Ecto neural progenitor cell (in vitro differentiated cells): ENCODE measurements around the gene MTM1.

Source experiments
- DNase-seq: peaks from one replicate; pipeline ENCODE4 v3.0.0-alpha.2; 2018; ENCODE audit warnings: low spot score

The MTM1 gene

DNA sequence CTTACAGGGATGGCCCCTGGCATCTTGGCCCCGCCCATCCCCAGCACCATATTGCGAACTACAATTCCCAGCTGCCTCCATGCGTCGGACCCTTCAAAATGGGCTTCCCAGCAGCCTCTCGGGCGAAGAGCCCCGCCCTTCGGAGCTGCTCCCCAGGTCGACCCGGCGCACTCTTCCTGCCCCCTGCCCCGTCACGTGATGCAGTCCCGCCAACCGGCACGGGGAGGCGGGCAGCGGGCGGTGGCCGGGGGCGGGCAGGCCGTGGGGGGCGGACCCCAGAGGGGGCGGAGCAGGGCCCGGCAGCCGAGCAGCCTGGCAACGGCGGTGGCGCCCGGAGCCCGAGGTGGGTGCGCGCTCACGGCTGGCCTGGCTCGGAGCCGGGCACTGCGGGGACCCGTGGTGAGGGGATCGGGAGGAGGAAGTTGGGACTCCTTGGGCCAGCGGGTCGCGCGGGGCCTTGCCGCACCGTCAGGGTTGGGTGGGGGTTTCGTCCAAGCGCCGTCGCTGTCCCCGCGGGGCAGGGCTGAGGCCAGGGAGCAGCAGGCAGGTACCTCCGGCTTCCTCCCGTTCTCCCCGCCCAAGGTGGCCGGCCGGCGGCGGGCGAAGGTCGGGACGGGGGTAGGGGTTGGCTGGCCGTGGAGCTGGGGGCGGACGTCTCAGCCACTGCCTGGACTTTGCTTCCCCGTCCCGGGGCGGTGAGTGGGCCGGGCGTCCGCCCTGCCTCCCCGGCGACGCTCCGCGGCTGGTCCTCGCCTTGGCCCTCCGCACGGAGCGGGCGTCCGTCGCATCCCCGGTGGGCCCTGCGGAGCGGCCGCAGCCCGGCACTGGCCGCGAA lies at the start of gene MTM1:
Gene MTM1, plus strand, starts transcription at position 302 of the 835 bp plus-strand sequence. CDS start 23,994 bp downstream, outside the sequence.
- peak; percentile 93 for DNase-seq

DNA sequence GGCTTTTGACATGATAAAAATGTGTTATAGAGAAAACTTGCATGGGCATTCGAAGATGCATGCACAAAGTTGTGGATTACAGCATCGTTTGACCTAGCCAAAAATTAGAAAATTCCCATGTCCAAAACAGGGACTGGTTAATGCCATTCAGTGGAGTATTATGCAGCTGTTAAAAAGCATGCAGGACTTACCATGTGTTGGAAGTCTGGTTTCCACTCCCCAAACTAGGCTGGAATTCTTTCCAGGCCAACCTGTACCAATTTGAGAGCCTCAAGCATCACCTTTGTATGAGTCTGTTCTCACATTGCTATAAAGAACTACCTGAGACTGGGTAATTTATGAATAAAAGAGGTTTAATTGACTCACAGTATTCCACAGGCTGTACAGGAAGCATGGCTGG lies 45.9 kb upstream of the MTM1 start:
- no peak for DNase-seq

DNA sequence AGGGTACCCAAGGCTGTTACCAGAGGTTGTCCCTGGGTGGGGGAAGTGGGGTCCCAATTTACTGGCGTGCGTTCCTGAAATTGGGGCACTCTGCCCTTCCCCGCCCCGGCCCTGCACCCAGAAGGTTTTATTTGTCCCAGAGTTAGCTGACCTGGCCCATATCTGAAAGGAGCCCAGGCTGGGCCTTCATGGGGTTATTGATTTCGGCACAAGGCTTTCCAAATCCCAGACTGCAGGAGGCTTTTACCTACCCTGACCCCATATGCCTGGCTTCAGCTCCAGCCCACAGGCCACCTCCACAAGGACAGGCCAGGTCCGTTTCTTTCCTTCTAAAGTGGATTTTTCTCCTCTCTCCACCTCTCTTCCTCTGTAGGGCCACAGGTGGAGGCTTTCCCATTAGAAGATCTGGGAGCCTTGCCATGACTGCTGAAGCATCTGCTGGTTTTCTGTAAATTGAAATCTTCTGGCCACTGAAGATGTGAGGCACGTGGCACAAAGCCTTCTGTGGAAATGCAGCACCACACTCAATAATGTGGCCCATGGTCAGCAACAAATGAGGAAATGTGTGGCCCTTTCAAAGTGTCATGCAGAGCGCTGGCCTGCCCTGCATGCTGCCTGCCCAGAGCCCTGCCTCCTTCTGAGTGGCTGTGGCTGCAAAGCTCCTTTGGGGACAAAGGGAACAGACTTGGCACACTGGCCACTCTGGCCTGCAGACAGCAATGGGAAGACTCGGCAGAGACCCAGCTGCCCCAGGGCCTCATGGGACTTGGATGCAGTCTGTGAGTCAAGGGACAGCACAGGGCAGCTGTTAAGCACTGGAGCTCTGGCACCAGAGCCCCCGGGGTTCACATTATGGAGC lies 43.1 kb upstream of the MTM1 start:
- no peak for DNase-seq

DNA sequence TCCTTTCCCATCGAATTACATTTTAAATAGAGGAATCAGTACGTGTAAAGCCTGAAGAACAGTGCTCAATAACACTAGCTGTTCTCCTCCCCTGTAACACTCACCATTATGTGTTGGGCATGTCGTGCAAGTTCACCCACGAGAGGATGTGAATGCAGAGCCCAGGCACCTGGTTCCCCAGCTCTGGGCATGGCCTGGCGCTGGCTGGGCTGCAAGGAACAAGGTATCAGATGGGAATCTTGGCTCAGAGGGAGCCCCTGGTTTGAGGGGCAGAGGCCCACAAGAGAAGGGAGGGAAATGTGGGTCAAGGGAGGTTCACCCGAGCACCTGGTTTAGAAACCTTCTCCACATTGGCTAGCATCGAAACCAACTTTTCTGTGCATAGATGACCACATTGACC lies 41.7 kb upstream of the MTM1 start:
- DNase-seq, result no peak

DNA sequence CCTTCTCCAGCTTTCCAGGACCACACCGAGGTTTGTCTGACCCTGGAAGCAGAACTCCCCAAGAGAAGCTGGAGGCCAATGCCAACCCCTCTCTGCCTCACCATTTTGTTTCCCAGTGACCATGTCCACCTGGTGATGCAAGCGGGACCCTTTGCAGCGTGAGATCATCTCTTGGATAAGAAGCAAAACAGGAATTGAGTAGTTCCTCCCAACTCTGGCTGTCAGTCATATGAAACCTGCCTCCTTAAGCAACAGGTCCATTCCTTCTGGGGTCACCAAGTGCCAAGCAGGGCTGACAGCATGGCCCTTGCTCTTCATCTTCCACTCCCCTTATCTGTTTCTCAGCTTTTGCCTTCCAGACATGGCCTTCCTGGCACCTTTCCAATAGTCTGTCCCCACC lies 41.3 kb upstream of the MTM1 start:
- DNase-seq, result no peak

DNA sequence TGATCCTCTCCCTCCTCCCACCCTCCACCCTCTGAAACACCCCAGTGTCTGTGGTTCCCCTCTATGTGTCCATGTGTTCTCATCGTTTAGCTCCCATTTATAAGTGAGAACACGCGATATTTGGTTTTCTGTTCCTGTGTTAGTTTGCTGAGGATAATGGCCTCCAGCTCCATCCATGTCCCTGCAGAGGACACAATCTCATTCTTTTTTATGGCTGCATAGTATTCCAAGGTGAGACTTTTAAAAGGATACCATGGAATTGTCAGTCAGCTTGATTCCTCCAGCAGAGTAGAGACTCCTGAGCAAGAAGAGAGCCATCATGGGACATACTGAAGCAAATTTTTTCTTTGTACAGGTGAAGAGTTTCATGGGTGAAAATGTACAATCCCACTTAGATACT lies 38.8 kb upstream of the MTM1 start:
- no peak for DNase-seq

DNA sequence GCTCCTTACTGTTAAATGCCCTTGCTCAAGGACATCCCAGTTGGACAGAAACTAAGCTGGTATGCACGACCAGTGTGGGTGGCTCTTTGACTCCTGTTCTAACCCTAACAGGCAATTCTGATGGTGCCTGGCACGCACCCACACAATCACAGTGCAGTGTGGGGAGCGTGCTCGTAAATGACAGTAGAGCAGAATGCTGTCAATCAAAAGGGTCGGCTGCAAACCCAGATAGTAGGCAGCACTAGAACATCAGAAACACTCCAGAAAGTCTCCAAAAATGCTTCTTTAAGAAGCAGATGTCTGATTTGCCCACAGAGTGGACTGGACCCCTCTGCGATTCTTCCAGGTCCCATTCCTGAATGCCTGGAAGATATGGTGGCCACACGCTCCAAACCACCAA lies 37.6 kb upstream of the MTM1 start:
- DNase-seq, result no peak

DNA sequence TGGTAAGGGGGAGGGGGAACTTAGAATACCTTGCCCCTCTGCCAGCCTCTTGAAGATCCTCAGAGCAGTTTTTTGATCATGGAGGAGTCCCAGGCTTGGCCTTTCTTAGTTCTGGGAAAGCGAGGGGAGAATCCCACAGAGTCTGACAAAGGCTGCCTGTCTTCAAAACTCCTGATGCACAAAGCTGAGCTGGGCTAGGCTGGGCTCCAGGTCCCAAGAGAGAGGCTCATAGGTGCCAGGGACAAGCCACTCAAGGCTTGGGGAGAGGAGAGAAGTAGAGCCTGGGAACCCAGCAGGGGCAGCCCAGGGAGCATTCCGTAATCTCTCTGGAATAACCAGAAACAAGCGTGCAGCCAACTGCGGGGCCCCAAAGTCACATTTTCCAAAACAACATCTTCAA lies 37.0 kb upstream of the MTM1 start:
- no peak for DNase-seq

DNA sequence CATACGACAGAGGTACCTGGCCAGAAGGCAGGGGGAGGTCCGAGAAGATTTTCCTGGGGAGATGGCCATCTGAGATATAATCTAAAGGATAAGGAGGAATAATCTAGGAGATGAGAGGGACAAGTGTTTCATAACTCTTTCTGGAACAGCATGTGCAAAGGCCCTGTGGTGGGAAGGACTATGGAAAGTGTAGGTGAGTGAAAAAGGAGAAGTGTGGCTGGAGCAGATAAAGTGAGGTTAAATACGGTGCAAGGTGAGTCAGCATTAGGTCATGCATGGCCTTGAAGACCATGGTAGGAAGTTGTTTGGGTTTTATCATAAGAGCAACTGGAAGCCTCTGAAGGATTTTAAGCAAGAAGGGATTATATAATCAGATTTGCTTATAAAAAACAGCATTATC lies 34.6 kb upstream of the MTM1 start:
- DNase-seq, result no peak

DNA sequence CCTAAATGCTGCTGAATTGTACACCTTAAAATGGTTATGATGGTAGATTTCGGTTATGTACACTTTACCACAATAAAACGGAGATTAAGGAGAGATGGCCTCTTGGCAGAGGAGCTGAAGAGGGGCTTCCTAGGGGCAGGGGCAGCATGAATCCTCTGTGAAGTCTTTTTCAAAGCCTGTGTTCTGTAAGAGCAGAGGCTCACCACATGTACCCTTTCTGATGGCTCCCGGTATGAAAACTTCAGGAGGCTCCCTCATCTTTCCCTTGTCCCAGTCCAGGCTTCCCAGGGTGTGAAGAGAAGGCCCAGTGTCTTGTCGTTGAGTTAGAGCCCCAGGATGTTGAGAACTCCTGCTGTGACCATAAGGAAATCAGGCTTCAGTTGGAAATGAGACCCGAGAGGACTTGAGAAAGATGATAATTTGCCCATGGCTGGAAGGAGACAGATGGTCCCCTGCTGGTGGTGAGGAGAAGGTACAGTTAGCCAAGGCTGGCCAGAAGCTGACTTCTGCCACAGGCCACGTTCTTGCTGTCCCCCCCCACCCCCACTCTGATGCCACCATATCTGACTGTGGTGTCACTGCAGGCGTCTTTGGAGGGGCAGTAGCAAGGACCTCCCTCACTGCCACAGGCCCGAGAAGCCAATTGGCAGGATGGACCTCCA lies 31.8 kb upstream of the MTM1 start:
- no peak for DNase-seq

DNA sequence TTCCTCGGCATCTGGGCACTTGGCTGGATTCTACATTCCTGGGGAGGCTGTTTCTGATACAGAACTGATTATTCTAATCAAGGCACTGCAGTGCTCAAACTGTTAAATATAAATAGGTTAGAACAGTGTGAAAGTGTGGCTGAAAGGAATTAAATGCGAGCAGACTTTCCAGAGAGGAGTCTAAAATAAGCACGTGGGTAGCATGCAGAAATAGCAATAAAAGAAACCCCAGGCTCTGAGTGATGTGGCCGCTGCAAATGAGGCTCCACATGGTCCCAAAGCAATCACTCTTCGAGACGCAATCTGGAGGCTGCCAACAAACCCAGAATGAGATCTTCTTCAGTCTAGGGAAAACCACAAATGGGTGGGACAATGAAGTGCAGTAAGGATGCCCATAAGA lies 30.6 kb upstream of the MTM1 start:
- DNase-seq, result no peak

DNA sequence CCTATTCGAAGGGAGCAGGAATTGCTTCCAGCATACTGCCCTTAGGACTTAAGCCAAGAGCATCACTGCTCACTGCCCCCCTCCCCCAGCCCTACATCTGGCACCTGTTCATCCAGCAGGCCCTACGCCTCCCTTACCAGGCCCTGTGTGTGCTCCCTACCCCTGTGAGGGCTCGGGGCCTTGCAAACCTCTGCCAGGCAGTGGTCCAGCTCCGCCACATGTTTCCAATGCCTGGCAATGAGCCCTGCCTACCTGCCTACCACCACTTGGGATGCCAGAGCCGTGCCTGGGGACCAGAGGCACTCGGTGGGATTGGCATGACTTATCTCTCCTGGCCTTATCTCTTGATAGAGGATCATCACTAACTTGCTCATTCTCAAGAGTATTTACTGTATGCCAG lies 27.5 kb upstream of the MTM1 start:
- DNase-seq, result no peak

DNA sequence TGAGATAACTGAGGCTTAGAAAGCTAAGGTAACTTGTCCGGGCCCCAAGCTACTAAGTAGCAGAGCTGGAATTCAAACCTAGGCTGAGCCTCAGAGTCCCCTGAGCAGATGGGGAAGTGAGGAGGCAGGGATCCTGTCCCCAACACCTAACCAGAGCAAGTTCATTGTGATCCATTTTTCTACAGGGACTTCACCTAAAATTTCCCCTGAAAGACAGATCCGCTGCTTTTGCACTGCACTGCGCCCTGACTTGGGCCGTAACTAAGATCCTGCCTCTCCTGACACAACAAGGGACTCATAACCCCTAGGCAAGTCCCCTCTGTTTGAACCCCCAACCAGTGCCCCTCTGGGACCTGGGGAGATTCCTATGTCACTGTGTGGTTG lies 25.6 kb upstream of the MTM1 start:
- DNase-seq, result no peak

DNA sequence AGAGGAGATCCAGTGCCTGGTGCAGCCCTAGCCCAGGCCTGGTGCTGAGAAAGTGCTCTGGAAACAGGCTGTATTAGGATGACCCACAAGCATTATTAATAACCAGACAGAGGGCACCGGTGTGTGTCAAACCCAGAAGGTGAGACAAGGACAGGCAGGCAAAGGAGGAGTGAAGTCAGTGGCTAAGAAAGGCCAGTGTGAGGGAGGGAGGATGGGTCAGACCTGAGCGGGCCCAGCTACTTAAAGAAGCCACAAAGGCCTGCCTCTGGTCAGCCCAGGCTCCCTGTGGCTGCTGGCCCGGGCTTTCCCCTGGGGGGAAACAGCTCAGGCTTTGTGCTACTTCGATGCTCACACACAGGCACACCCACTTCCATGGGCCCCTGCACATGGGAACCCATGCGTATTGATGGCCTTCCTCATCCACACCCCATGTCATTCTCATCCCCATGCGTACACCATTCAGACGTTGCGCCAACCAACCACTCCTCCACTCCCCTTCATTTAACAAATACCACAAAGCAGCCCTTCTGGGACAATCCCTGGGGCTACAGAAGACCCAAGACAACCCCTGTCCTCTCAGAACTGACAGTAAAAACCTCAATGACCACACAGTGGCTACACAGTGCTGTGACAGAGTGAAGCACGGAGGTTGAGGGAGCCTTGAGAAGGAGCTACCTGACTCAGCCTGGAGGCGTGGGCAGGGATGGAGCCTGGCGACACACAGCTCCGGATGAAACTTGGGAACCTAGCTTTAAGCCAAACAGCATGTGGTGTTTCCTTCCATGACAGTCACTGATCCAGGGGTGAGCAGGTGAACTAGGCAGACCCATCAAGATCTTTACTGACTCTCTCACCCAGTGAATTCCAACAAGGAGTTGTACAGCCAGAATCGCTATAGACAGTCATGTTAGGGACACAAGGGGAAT lies 24.9 kb upstream of the MTM1 start:
- DNase-seq, result no peak

DNA sequence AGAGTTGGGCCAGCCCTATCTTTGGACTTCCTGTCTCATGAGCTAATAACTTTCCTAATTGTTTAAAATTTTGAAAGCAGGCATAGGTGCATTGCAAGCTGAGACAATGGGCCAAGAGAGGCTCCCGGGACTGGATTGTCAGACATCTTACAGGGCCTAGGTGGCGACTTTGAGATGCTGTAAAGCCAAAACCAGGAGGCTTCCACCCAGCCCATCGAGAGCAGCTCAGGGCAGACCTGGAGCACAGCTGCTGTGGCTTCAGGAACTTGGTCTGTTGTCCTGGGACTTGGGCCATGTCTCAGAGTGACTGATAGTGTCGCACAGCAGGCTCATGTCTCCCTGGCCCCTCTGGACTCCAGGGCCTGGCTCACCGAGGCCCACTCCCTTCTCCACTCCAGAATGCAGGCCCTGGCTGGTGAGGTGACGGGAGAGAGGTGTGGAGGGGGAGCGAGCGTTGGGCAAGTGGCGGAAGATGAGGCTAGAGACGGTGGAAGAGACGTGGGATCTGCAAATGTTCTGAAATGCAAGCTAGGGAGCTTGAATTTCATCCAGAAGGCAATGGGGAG lies 24.1 kb upstream of the MTM1 start:
- no peak for DNase-seq

DNA sequence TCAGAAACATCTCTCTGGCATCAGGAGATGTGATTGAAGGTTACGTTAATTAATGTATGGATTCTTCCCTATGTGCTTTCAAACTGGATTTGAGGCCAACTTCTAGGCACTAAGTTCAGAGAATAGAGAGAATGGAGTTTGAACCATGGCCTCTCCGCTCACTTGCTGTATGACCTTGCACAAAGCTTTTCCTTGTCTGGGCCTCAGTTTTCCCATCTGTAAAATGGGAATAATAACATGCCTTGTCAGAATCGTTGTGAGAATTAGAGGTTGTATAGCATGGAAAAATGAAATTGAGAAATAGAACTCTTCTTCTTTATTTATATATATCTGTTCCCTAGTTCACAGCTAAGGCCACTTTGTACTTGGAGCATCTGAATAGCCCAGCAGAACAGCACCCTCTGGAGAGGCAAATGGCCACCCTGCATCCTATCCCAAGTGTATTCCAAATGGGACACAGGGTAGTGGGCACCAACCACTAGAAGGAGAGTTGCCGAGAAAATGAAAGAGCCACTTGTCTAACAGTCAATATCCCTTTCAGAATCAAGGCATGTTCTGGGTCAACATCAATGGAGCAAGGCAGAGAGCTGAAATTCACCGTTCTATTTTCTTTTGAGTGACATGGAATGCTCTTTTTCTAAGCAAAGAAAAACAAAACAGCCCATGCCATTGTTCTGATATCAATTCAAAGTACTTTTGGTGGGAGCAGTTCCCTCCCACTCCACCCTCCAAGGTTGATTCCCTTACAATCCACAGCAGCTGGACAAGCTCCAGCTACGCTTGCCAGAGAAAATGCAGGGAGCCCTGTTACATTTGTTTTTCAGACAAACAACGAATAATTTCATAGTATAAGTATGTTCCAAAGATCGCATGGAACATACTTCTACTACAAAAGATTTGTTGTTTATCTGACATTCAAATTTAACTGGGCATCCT lies 23.3 kb upstream of the MTM1 start:
- DNase-seq, result no peak

DNA sequence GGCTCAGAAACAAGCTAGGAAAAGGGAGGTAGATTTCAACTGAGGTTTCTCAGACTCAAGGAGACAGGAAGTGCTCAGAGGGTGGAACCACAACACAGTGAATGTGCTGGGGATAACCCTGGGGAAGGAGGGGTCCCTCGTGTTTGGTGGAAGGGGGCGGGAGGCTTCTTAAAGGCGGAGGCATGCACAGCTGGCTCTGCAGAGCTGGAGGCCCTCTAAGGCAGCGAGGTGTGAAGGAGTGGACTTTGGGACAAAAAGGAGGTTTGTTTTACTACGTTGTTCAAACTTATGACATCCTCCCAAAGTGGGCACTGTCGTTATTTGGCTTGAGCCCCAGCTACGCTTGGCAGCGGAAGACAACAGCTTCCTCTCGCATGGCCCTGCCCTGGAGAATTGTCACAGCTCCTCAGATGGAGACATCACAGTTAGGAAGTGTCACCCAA lies 21.7 kb upstream of the MTM1 start:
- DNase-seq, result no peak

DNA sequence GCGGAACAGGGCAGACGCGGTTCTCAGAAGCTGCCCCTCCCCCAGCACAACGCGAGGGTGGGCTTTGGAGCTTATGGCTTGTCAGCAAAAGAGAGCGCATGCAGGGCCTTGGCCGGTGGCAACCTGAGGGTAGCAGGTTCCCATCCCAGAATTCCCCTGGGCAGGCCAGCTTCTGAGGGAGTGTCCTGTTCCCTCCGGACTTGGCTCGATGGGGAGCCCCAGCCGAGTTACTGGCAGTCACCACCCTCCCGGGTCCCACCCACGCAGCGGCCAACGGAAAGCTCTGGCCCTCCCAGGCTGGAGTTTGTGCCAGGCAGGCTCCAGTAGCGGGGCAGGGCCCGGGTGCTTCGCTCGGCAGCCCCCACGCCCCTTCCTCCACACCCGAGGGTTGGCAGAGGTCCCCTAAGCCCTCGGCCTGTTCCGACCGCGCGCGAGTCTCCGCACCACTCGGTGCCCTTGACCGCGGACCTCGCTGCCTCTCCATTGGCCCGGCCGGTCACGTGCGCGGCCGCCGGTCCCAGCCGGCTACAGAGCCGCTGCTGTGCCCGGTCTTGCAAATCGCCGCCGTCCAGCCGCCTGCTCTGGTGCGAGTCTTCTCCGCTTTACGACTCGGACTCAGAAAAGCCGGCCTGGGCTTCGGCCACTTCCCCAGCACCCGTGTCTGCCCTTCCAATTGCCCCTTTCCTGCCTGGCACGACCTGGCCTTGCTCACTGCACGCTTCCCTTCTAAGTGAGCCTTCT lies 20.9 kb upstream of the MTM1 start:
- DNase-seq, result peak; percentile 69

DNA sequence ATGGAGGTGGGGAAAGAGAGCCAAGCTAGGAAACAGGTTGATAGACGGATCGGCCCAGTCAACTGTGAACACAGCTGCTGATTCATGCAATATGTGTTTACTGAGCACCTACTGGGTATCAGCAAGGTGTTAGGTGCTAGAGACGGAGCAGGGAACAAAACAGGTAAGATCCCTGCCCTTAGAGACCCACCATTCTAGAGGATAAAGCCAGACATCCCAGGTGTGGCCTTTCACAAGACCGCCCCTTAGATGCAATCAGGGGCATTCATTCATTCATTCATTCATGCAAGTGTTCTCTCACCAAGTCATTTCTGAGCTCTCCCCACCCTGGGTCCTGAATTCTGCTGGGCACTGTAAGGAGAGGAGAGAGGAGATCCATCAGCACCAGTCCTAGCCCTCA lies 20.2 kb upstream of the MTM1 start:
- no peak for DNase-seq
